Measurements from ENCODE around the gene TBC1D7.

DNA sequence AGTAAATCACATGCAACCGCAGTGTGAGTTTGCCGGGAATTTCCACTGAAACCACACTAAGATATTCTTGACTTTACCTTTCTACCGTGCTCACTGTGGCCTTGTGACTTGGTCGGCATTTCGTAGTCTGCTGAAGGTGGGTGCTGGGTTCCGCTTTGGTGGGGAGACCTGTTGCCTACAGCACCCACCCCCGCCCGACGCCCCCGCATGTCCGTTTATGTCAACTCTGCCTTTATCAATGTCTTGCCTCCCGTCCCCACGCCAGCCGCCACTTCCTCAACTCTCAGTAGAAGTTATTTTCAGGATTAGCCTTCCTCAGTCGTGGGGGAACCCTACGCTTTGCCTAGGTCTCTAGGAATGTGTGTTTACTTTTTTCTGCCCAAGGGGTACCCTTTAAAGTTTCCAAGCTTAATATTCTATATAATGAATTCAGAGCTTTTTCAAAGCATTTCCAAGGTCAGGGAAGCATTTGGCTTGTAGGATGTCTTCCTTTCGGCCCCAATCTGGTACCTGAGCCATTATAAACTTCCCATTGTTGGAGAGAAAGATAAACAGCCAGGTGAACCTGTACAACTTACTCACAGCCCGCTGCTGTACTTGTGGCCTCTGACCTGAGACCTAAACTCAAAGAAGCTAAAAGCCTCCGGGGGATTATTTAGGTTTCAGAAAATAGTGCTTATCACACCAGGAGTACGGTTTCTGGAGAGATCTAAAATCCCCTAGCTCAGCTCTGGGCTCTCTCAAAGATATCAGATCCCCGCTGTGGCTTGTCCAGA, 54.2 kb downstream of the TBC1D7 start:
- TF ChIP-seq GATA2 (IDR thresholded peaks at IDR 0.05; ENCODE audit: low read depth, low read length), result no peak
- no peak for TF ChIP-seq GATA3 (IDR thresholded peaks at IDR 0.05; ENCODE audit: low read depth, low read length)
